H1 (cell line): ENCODE measurements around the gene PBX2. TPM values are rescaled to one million over a fixed set of nuclear protein-coding genes. Genes with fewer than 3 reads are reported as not detected.

Experiments
- CTCF ChIA-PET: fragments of 300-600 bp; sonication (Branson Sonifier 250); formaldehyde crosslinking; loops from one replicate; lab custom pipeline; 2021; ENCODE audit not compliant: partially characterized antibody; lab: Charles Lee
- POLR2A ChIA-PET: fragments of 300-600 bp; sonication (Branson Sonifier 250); formaldehyde crosslinking; loops from one replicate; lab custom pipeline; 2021; ENCODE audit warnings: inconsistent platforms; ENCODE audit not compliant: partially characterized antibody; lab: Charles Lee
- DNase-seq, 2 experiments: peaks; one replicate each; pipeline versions ENCODE4 v3.0.0 to v3.0.0-alpha.2; 2010 to 2022; ENCODE audit warnings: low spot score in 2 of 2, low read depth in 1 of 2, mixed read lengths in 1 of 2
- FAIRE-seq: peaks from 2 replicates; lab custom pipeline; 2011; peaks lifted over from hg19 to GRCh38; lab: Jason Lieb, UNC
- H2AFZ ChIP-seq: 2 replicates; pipeline ENCODE4 v1.8.1; 2012; ENCODE audit warnings: low read length, inconsistent platforms
- H2AK5ac ChIP-seq: 2 replicates; pipeline ENCODE4 v1.6.1; 2013; ENCODE audit warnings: low read depth, low read length
- H2BK120ac ChIP-seq: replicated peaks from 2 replicates; pipeline ENCODE3; 2013; ENCODE audit warnings: low read depth, low read length, inconsistent platforms
- H2BK12ac ChIP-seq: 2 replicates; pipeline ENCODE4 v1.6.1; 2013; ENCODE audit warnings: low read depth, low read length
- H2BK15ac ChIP-seq: 2 replicates; pipeline ENCODE4 v1.6.1; 2013; ENCODE audit warnings: low read length
- H2BK20ac ChIP-seq: 2 replicates; pipeline ENCODE4 v1.6.1; 2013; ENCODE audit warnings: low read length
- H2BK5ac ChIP-seq: 2 replicates; pipeline ENCODE4 v1.6.1; 2013; ENCODE audit warnings: low read depth, low read length
- H3K14ac ChIP-seq: 2 replicates; pipeline ENCODE4 v1.6.1; 2013; ENCODE audit warnings: inconsistent platforms; ENCODE audit not compliant: insufficient read length
- H3K18ac ChIP-seq: 2 replicates; pipeline ENCODE4 v1.6.1; 2013; ENCODE audit warnings: low read length; ENCODE audit errors: extremely low read depth
- H3K23ac ChIP-seq: 2 replicates; pipeline ENCODE4 v1.6.1; 2013; ENCODE audit warnings: inconsistent platforms; ENCODE audit not compliant: insufficient read length
- H3K23me2 ChIP-seq: 2 replicates; pipeline ENCODE4 v1.6.1; 2013; ENCODE audit warnings: low read depth, low read length
- H3K27ac ChIP-seq: 2 replicates; pipeline ENCODE4 v1.6.1; 2011; ENCODE audit warnings: low read depth, low read length, inconsistent platforms
- H3K27me3 ChIP-seq, 4 experiments: replicated peaks in 1 of 4; 1 replicate in 1 of 4; 2 replicates in 3 of 4; pipeline versions ENCODE4 v1.6.1 to v1.8.1; 2011 to 2013; ENCODE audit warnings: low read length in 3 of 4, mild to moderate bottlenecking in 3 of 4, inconsistent platforms in 2 of 4, mixed read lengths in 2 of 4, moderate library complexity in 1 of 4; ENCODE audit not compliant: control insufficient read depth in 3 of 4, insufficient read depth in 3 of 4; ENCODE audit errors: extremely low read depth in 1 of 4
- H3K36me3 ChIP-seq, 4 experiments: 2 replicates each; pipeline versions ENCODE4 v1.6.1 to v1.8.1; 2011 to 2013; ENCODE audit warnings: mild to moderate bottlenecking in 4 of 4, low read length in 3 of 4, moderate library complexity in 2 of 4, control low read depth in 1 of 4, inconsistent platforms in 1 of 4; ENCODE audit not compliant: insufficient read depth in 4 of 4, control insufficient read depth in 2 of 4
- H3K4ac ChIP-seq: replicated peaks from 2 replicates; pipeline ENCODE3; 2013; ENCODE audit warnings: low read length, low read depth, mixed read lengths, inconsistent platforms; ENCODE audit not compliant: insufficient read length
- H3K4me1 ChIP-seq, 4 experiments: replicated peaks in 1 of 4; 1 replicate in 1 of 4; 2 replicates in 3 of 4; pipeline versions ENCODE4 v1.6.1 to v1.8.1; 2011 to 2013; ENCODE audit warnings: low read length in 3 of 4, inconsistent platforms in 2 of 4, mixed read lengths in 1 of 4; ENCODE audit not compliant: insufficient read depth in 4 of 4, control insufficient read depth in 3 of 4
- H3K4me2 ChIP-seq, 2 experiments: 2 replicates each; pipeline versions ENCODE4 v1.6.1 to v1.8.1; 2011 to 2013; ENCODE audit warnings: low read depth in 2 of 2, low read length in 2 of 2, control low read depth in 1 of 2, inconsistent platforms in 1 of 2, mild to moderate bottlenecking in 1 of 2; ENCODE audit not compliant: insufficient read depth in 1 of 2
- H3K4me3 ChIP-seq, 4 experiments: fragments of 200-600, 300-600 bp in 1 of 4; sonication (generic), shearing (Covaris generic), sonication (Bioruptor Twin) in 1 of 4; 2 replicates each; pipeline versions ENCODE4 v1.5.1 to v1.8.1; 2011 to 2016; ENCODE audit warnings: low read length in 4 of 4, low read depth in 3 of 4, control low read depth in 2 of 4, inconsistent platforms in 2 of 4, mild to moderate bottlenecking in 2 of 4, mixed read lengths in 1 of 4, moderate library complexity in 1 of 4; ENCODE audit not compliant: insufficient read depth in 2 of 4; ENCODE audit errors: extremely low read depth in 1 of 4
- H3K56ac ChIP-seq: replicated peaks from 2 replicates; pipeline ENCODE3; 2013; ENCODE audit warnings: low read depth, mild to moderate bottlenecking, mixed read lengths, low read length, inconsistent platforms; ENCODE audit not compliant: insufficient read length
- H3K79me1 ChIP-seq: 2 replicates; pipeline ENCODE4 v1.6.1; 2013; ENCODE audit warnings: low read depth, low read length, control low read depth
- H3K79me2 ChIP-seq, 2 experiments: 2 replicates each; pipeline versions ENCODE4 v1.6.1 to v1.8.1; 2012 to 2013; ENCODE audit warnings: low read length in 2 of 2, mild to moderate bottlenecking in 2 of 2, inconsistent platforms in 1 of 2; ENCODE audit not compliant: insufficient read depth in 2 of 2, control insufficient read depth in 1 of 2
- H3K9ac ChIP-seq, 4 experiments: replicated peaks in 1 of 4; 1 replicate in 1 of 4; 2 replicates in 3 of 4; pipeline versions ENCODE4 v1.6.1 to v1.8.1; 2011 to 2013; ENCODE audit warnings: low read depth in 3 of 4, low read length in 3 of 4, control low read depth in 2 of 4, mild to moderate bottlenecking in 2 of 4, moderate library complexity in 2 of 4, inconsistent platforms in 1 of 4; ENCODE audit errors: extremely low read depth in 1 of 4
- H3K9me3 ChIP-seq, 2 experiments: 2 replicates each; pipeline versions ENCODE4 v1.6.1 to v1.8.1; 2012 to 2013; ENCODE audit warnings: mild to moderate bottlenecking in 2 of 2, moderate library complexity in 2 of 2, control low read depth in 1 of 2, inconsistent platforms in 1 of 2, low read depth in 1 of 2, low read length in 1 of 2, mixed read lengths in 1 of 2; ENCODE audit not compliant: insufficient read depth in 2 of 2
- H4K20me1 ChIP-seq, 2 experiments: replicated peaks in 1 of 2; 2 replicates each; pipeline versions ENCODE3 to v1.8.1; 2011 to 2013; ENCODE audit warnings: inconsistent platforms in 2 of 2, low read length in 2 of 2, mild to moderate bottlenecking in 1 of 2; ENCODE audit not compliant: insufficient read depth in 2 of 2, control insufficient read depth in 1 of 2
- H4K5ac ChIP-seq: 2 replicates; pipeline ENCODE4 v1.6.1; 2013; ENCODE audit warnings: low read length, low read depth, mixed read lengths, inconsistent platforms; ENCODE audit not compliant: insufficient read length
- H4K8ac ChIP-seq: 2 replicates; pipeline ENCODE4 v1.8.0; 2013; ENCODE audit warnings: mild to moderate bottlenecking, moderate library complexity, low read length, inconsistent platforms; ENCODE audit not compliant: insufficient read depth; ENCODE audit errors: extremely low read depth
- H4K91ac ChIP-seq: replicated peaks from 2 replicates; pipeline ENCODE3; 2013; ENCODE audit warnings: low read length, mixed read lengths, inconsistent platforms; ENCODE audit not compliant: insufficient read length
- RFX5 ChIP-seq: IDR thresholded peaks from 2 replicates; pipeline ENCODE4 v1.6.1; 2011; ENCODE audit warnings: low read depth, low read length, improper control_type of control experiment, borderline replicate concordance
- WGBS, 2 experiments: shearing (Covaris generic) in 1 of 2; methylation state at CpG; one replicate each; pipeline versions ENCODE4 v1.1.6 to v1.1.7; 2013 to 2015; ENCODE audit warnings: low lambda C conversion rate in 2 of 2, mixed read lengths in 2 of 2, inconsistent platforms in 1 of 2, low coverage in 1 of 2, missing lambda C conversion rate in 1 of 2; ENCODE audit not compliant: insufficient replicate concordance in 2 of 2, insufficient coverage in 1 of 2, insufficient read length in 1 of 2; ENCODE audit errors: extremely low coverage in 1 of 2, missing lambda C conversion rate in 1 of 2; 5-methylcytosine and 5-hydroxymethylcytosine counted together
- polyA plus RNA-seq, 7 experiments: library from polyadenylated mRNA; depleted of rRNA in 3 of 7; stranded (reverse) in 5 of 7; unstranded in 2 of 7; fragments of >200 nt in 5 of 7; fragments of 200-250 nt in 2 of 7; gene quantifications; 1 replicate in 5 of 7; 2 replicates in 1 of 7; 4 replicates in 1 of 7; pipeline versions ENCODE4 v1.2.1 to v1.2.3, GENCODE V29; 2011 to 2013; ENCODE audit warnings: missing spikeins in 2 of 7, mixed read lengths in 2 of 7
- total RNA-seq: library from RNA; stranded (reverse); fragmentation: NEBNext Ultra II Directional; extraction: Animal tissue kit (Norgen Biotek cat#: 25700); gene quantifications from 2 replicates; pipeline ENCODE4 v1.2.1, GENCODE V29; 2021

PBX2 gene
- total and polyA plus RNA-seq, 2 of the 8 experiments (the other 6 are each of a cell fraction or from before 2014, with no cell fraction given) = 102 to 130 TPM

DNA sequence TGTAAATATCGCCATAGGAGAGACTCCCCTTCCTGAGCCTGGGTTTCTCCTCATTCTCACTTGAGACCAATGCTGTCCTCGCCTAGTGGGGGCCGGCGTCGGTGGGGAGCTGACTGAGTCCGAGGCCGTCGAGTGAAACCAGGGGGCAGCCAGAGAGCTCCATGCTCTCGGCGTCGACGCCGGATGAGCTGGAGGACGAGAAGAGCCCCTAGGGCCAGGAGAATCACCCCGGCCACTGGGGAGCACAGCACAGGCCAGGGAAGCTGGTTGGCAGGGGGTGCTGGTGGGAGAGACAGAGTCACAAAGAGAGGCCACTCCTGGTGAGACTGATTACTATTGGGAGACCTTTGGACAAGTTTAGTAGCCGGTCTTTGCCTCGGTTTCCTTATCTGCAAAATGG, 8.9 kb upstream of the PBX2 start:
- WGBS, 2 experiments = 88% methylated on average over 17 of the region's 17 CpGs; no CpG with 5 or more reads in 1 of the 2 experiments
- no peaks in the 10 kb centered on the region for H3K79me1 ChIP-seq
- H4K5ac ChIP-seq = no peak overlapping the region
- no peak overlapping the region for H4K8ac ChIP-seq
- no peak for FAIRE-seq
- no peak overlapping the region for H4K91ac ChIP-seq
- H3K23me2 ChIP-seq = peaks cover 7% of the 10 kb centered on the region; the same call in 1 of the 2 replicates
- H2BK15ac ChIP-seq = no peak overlapping the region
- DNase-seq = no peak
- H3K27me3 ChIP-seq = no peaks in the 10 kb centered on the region
- H2BK20ac ChIP-seq = no peak overlapping the region
- H2AFZ ChIP-seq = no peak overlapping the region
- TF ChIP-seq RFX5 = no peak
- TF ChIP-seq, all 59 proteins: peak for 0
- Histone ChIP-seq H3K4ac (no peak overlapping the region), H3K27ac (no peak overlapping the region), H3K14ac (no peak overlapping the region), H3K9ac (no peak overlapping the region), H4K20me1 (no peaks in the 10 kb centered on the region), H3K4me1 (peaks cover 8 to 22% (median 10%) of the 10 kb centered on the region in 4 experiments), H2AK5ac (no peak overlapping the region), H3K4me3 (no peak overlapping the region), H3K79me2 (no peaks in the 10 kb centered on the region), H2BK5ac (no peak overlapping the region), H3K4me2 (no peak overlapping the region), H3K56ac (no peak overlapping the region), H2BK120ac (no peak overlapping the region), H2BK12ac (no peak overlapping the region), H3K36me3 (no peaks in the 10 kb centered on the region), H3K9me3 (no peaks in the 10 kb centered on the region), H3K23ac (no peak overlapping the region), H3K18ac (no peak overlapping the region)
- ChIA-PET CTCF (interaction anchor here (1.7 to 2.6 kb wide), 2 partner anchors 32 to 80 kb away, joined by 4 to 9 read pairs; no protein-coding TSS in a partner anchor), POLR2A (interaction anchor here (13.3 kb wide), 1 partner anchor 19 kb away, joined by 194 read pairs; the partner anchor contains the start of genes AGPAT1 and RNF5)
